GM18526 (cell line): ENCODE results near the gene CCDC15.

Experiments used
- POLR2A ChIP-seq: IDR thresholded peaks from 3 replicates; pipeline ENCODE4 v1.6.1; 2011; ENCODE audit not compliant: insufficient read length; ENCODE audit errors: extremely low read depth

Gene CCDC15

GRCh38 chr11:125016413-125016812, 62.4 kb downstream of the CCDC15 start:
- TF ChIP-seq POLR2A = no peak

- TF ChIP-seq POLR2A = no peak
Observed at GRCh38 chr11:125020342-125020741, 66.3 kb downstream of the CCDC15 start.

GRCh38 chr11:125022551-125022950, 68.5 kb downstream of the CCDC15 start:
- TF ChIP-seq POLR2A = no peak

- no peak for TF ChIP-seq POLR2A
Observed at GRCh38 chr11:125025968-125026367, 72.0 kb downstream of the CCDC15 start.

GRCh38 chr11:125036933-125037332, 82.9 kb downstream of the CCDC15 start:
- no peak for TF ChIP-seq POLR2A

- TF ChIP-seq POLR2A = no peak
Observed at GRCh38 chr11:125049164-125049792, 95.3 kb downstream of the CCDC15 start.

GRCh38 chr11:125052047-125052446, 98.0 kb downstream of the CCDC15 start:
- no peak for TF ChIP-seq POLR2A

GRCh38 chr11:125053167-125053566, 99.2 kb downstream of the CCDC15 start:
- no peak for TF ChIP-seq POLR2A

- TF ChIP-seq POLR2A = no peak
Observed at GRCh38 chr11:125055107-125055715, 101.2 kb downstream of the CCDC15 start.

GRCh38 chr11:125056931-125057692, 103.1 kb downstream of the CCDC15 start:
- TF ChIP-seq POLR2A = no peak

GRCh38 chr11:125057693-125058016, 103.7 kb downstream of the CCDC15 start:
- TF ChIP-seq POLR2A = no peak

- TF ChIP-seq POLR2A = no peak
Observed at GRCh38 chr11:125061281-125061680, 107.3 kb downstream of the CCDC15 start.

- TF ChIP-seq POLR2A = no peak
Observed at GRCh38 chr11:125062218-125062930, 108.4 kb downstream of the CCDC15 start.

GRCh38 chr11:125062931-125063428, 109.0 kb downstream of the CCDC15 start, which contains the start of gene SLC37A2:
SLC37A2 (plus strand) TSS chr11:125063305; CDS start chr11:125063368, 63 bp downstream.
- peak; percentile 96 for TF ChIP-seq POLR2A

GRCh38 chr11:125063429-125064043, 109.5 kb downstream of the CCDC15 start:
- no peak for TF ChIP-seq POLR2A
